ENCODE measurements around the gene GRID2.

The GRID2 gene

DNA sequence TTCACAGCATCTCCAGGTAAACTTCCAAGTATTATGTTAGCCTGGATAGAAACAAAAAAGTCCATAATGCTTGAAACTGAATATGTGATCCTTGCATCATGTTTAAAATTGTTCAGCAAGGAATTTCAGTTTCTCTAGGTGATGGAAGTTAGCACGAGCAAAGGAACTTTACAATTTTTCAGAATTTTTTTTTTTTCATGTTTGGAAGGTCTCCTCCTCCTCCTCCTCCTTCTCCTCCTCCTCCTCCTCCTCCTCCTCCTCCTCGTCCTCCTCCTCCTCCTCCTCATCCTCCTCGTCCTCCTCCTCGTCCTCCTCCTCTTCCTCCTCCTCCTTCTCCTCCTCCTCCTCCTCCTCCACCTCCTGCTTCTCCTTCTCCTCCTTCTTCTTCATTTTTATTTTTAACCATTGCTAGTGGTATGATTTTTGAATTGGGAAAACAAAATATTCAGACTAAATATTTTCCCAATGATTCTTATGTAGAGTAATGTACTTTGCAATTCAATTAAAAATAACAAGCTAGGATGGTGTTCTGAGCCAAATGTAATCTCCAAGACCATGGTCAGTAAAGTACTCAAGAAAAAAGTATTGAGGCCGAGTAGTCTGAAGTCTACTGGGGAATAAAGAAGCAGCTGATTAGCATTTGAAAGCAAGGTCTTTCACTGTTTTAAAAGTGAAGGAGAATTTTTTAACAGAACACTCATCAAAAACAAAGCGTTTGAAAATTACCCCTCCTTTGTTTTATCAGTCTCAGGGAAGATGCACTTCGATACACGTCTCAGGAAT, 1103.9 kb downstream of the GRID2 start:
- no peak for DNase-seq (ENCODE audit: low read depth in 3 of 3)

DNA sequence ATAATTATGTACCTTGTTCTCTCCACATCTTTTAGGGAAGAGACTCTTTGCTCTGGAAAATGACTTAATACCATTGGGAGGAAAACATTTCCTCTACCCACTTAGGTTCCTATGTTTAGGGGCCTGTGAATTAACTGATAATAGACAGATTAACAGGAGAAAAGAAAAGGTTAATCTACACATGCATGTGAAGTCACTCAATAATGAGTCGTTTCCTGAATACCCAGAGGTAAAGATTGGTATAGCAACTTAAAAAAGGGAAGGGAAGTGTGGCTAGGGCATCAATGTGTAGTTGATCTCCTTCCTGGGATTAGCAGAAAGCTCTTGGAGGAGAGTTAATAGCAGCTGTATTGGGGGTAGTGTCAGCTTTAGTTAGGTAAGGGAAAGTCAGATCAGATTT, 1105.3 kb downstream of the GRID2 start:
- no peak for DNase-seq (ENCODE audit: low read depth in 3 of 3)

DNA sequence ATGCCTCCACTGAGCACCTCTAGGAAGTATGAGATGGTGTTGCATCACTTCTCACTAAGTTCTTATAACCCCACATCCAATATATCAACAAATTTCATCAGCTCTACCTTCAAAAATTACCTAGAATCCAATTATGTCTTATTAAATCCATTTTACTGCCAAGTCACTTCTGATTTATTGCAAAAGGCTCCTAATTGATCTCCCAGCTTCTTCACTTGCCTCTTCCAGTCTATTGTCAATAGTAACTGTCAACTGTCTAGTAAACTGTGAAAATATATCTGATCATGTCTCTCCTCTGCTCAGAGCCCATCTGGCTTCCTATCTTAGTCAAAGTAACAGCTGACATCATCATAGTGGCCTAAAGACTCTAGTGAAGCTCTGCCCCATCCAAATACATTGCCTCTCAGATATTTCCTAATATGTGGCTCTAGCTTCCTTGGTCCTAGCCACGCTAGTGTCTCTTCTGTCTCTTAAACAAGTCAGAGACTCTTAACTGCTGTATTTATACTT, 1110.3 kb downstream of the GRID2 start:
- no peak for DNase-seq (ENCODE audit: low read depth in 3 of 3)

DNA sequence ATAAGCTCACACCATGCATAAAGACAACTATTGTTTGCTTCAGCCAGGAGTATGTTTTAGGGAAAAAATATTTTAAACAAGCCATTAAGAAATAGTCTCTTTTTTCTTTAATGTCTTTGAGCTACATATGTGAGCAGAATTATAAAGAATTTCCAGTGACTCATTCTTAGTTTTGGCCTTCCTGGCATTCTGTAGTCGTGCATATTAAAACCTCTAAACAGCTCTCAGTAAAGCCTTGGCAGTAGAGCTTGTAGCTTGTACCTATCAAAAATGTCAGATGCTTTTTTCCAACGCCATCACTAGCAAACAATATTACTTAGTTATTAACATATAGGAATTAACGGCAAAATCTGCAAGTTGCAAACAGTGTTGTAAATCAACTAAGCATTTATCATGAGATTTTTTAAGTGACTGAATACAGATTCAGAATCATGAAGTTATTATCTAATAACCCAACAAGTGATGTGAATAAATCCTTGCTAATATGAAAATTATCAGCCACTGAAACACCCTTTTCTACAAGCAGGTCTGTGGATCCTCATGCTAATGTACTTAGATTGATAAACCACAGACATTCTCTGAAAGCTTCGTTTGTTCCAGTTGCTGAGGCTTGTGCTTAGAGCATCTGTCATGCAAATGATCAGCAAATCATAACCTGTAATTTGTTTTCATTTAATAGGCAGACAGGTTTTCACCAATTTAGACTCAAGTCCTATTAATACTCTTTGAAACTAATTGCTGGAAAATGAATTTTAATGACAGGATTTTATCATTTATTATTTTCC, 1112.8 kb downstream of the GRID2 start:
- DNase-seq (ENCODE audit: low read depth in 3 of 3) = no peak

DNA sequence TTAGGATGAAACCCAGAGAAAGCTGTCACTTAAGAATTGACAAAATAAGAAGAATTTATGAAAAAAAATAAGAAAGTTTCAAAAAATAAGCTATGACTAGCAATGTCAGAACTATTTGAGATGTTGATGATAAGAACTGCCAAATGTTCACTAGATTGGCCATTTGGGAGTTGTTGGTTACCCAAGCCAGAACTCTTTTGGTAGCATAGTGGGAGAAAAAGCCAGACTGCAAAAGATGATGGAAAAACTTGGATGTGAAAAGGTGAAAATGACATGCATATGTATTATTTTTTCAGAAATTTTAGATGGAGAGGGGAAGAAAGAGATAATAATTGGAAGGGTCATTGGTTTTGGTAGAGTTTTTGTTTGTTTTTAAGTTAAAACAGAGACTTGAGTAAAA, 1127.6 kb downstream of the GRID2 start:
- DNase-seq (ENCODE audit: low read depth in 3 of 3) = no peak

DNA sequence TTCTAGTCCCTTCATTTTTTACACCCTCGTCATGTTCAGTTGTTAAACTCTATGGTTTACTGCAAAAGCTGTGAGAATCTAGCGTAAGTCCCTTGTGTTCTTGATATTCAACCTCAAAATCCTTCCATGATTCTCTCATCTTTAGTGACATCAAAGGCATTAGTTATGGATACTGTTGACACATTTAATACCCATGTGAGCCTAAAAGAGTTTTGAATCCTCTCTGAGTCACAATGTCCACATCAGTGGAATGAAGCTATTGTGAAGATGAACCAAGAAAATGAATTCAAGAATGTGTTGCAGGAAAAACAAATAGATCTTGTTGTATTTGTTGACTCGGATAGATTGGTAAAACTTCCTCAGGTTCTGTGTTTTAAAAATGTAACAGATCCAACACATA, 1130.1 kb downstream of the GRID2 start:
- DNase-seq (ENCODE audit: low read depth in 3 of 3) = no peak

DNA sequence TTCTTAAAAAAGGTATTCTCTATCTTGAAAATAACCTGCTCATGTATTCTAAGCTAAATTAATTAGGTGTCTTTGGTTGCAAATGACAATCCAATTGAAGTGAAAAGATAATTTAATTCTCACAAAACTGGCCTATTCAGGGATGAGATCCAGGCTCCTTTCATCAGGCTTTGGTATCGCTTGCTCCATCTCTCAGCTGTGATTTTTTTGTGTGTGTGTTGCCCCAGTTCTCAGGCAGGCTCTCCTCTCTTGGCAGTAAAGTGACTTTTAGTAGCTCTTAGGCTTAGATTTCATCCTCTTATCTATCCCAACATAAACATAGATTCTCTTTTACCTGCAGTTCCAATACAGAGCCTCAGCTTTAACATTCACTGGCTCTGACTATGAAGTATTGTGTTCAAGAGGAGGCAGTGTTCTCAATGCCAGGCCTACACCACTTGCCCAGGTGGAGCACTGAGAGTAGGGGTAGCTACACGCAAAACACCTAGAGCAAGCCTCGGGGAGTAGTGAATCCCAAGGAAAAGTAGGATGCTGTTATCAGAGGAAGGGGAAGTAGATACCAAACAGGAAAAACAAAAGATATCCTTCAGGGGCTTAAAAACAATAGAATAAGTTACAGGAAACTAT, 1132.3 kb downstream of the GRID2 start:
- DNase-seq (ENCODE audit: low read depth in 3 of 3) = no peak

DNA sequence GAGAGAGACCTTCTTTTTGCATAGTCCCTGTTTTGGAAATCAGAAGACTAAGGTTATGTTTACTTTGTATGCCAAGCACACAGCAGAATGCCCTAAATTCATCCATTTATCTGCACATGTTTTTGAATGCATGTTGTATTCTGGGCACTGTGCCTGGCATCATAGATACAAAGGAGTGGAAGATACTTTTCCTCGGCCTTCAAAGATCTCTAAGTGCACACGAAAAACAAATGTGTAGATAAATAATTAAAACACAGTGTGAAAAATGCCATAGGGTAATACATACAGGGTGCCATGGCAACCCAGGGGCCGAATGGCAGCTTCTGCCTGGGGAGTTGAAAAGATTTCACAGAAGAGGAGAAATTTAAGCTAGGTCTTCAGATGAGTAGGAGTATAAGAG, 1134.2 kb downstream of the GRID2 start:
- no peak for DNase-seq (ENCODE audit: low read depth in 3 of 3)

DNA sequence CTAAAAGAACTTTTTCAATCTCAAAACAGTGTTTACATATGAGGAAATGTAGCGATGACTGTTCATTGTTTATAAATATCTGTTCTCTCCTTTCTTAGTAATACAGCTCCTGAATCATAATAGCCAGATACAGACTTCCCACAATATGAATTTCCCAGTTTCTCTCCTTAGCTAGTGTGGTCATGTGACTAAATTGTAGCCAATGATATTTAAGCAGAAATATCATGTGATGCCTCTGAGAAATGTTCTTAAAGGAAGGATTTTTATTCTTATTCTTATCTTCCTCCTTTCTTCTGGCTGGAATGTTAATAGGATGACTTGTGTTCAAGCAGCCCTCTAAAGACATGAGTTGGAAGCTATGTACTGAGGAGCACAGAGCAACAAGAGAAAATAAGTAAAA, 1141.1 kb downstream of the GRID2 start:
- DNase-seq (ENCODE audit: low read depth in 3 of 3) = no peak

DNA sequence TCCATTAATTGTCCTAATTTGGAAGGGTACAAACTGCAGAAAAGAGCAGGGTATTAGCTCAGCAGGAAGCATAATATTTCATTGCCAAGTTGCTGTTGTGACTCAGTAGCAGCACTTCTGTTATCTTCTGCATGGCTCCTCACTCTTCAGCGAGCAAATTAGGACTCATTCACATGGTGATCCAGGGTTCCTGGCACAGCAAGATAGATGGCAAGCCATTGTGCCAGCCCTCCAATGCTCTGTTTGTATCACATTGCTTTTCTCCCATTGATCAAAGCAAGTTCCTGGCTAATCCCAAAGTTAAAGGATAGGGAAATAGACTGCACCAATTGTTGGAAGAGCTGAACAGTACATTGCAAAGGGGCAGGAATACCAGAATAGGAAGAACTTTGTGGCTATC, 1142.3 kb downstream of the GRID2 start:
- DNase-seq (ENCODE audit: low read depth in 3 of 3) = no peak

DNA sequence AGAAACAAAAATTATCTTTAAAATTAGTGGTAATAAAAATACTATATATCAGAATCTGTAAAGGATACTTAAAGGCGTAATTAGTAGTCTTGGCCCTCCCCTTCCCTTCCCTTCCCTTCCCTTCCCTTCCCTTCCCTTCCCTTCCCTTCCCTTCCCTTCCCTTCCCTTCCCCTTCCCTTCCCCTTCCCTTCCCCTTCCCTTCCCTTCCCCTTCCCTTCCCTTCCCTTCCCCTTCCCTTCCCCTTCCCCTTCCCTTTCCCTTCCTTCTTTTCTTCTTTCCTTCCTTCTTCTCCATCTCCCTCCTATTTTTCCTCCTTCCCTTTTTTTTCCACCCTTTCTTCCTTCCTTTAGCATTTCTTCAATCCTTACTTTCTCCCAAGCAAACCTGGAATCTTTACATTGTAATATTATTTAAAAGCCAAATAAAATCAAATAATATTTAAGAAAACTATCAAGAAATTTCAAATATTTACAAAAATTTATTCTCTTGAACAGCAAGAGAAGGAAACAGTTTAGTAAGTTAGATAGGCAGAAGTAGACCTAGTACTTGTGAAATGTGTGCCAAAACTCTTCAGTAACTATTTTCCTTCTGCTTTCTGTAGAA, 1145.0 kb downstream of the GRID2 start:
- DNase-seq (ENCODE audit: low read depth in 3 of 3) = no peak

DNA sequence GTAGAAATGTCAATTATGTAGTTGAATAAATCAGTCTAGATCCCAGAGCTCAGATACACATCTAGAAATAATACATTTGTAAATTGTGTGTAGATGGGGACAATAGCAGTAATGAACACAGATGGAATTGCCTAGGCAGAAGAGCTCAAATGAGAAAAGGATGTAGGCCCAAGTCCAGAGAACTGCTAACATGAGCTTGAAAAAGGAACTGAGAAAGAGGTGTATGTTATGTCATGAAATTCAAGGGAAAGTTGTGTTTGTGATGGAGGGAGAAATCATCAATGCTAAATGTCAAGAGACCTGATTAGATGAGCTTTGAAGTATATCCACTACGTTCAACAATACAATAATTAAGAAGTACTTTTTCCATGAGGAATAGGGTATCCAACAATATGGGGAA, 1148.2 kb downstream of the GRID2 start:
- DNase-seq (ENCODE audit: low read depth in 3 of 3) = no peak

DNA sequence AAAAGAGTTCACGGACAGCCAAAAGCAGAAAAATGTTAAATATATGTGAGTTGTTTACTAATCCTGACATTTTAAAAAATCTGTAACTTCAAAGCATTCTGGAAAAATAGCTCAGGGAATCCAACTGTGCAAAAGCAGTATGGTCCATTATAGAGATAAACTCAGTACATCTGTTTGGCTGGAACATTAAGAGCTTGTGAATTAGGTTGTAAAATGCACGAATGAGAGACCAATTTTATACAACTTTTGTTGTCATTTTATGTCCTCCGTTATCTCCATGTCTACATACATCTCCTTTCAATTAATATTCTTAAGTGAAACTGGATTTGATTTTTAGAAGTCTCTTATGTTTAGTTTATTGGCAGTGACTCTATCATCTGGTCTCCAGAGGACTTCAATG, 1157.8 kb downstream of the GRID2 start:
- DNase-seq (ENCODE audit: low read depth in 3 of 3) = no peak

DNA sequence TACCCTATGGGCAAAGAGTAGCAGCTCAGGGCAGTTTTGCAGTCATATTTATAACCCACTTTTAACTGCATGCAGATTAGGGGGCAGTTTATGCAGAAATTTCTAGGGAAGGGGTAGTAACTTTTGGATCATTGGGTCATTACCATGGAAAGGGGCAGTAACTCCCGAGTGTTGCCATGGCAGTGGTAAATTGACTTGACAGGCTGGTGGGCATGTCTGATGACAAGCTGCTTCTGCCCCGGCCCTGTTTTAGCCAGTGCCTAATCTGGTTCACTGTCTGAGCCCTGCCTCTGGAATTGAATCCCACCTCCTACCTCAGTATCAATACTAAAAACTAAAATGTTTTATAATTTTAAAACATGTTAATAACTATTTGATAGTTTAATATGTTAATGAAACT, 1162.7 kb downstream of the GRID2 start:
- DNase-seq (ENCODE audit: low read depth in 3 of 3) = no peak

DNA sequence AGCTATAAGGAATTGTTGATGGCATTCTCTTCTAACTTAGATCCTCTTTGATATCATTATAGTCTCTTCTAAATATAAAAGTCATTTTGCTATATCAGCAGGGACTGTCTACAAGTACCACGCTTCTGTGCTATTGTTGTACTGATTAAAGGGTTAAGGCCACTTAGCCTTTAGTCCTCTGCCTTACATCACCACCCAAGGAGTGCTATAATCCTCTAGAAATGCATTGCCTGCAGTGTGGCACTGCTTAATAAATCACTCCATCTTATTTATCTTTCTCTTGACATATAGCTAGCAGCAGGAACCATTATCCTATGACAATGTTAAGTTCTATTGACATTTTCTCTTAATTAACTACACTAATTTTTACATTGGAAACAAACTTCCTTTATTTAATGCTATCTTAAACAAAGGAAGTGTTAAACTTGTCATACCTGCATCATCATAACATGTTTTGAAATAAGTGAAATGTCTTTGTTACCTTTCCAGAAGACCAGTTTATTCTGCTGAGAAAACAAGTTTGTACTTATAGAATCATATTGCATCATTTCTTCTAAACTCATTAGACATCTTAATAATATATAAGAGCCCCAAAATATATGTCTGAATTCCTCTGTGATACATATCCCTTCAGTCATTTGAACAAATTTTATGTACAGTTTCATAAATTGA, 1163.9 kb downstream of the GRID2 start:
- no peak for DNase-seq (ENCODE audit: low read depth in 3 of 3)

DNA sequence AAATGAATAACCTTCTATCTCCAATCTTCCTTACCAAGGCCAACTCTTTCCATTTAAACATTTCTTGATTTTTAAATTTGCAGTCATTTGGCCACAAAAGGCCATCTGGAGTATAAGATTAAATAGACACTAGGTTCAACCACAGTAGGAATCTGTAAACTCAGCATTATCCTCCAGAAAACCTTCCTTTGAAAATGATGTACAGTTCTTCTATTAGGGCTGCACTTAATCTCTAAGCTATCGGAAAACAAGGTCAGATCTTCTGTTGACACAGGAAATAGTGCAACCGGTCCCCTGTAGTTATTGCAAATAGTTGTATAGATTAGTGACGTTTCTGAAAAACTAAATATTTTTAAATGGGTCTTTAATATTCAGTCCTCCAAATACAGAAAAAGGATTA, 1165.8 kb downstream of the GRID2 start:
- DNase-seq (ENCODE audit: low read depth in 3 of 3) = no peak

DNA sequence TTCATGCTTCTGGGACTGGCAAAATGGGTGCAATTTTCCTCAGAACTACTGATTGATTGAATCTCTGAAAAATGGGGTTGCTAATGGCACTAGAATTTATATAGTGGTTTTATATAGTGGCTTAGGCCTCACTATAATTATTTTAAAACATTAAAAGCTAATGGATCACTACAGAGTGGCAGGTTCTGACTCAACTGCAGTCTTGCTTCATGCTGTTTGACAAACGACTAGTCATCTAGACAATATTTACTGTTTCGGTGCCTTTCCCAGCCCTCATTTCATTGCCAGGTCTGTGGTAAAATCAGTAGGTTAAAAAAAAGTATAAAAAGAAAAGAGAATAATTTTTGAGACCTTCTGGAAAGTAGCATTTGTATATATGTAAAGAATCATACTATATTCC, 1172.0 kb downstream of the GRID2 start:
- DNase-seq (ENCODE audit: low read depth in 3 of 3) = no peak

DNA sequence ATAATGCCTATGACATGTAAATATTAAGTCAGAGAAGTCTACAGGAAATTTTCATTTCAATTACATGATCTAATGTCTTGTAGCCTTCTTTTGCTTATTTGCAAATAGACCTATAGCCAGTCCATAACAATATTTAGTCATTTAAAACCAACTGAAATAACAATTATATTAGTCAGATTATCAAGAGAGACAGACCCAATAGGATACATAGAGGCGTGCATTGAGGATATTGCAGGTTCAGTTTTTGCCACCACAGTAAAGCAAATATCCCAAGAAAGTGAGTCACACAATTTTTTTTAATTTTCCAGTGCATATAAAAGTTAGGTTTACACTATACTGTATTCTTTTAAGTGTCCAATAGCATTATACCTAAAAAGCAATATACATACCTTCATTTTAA, 1175.0 kb downstream of the GRID2 start:
- no peak for DNase-seq (ENCODE audit: low read depth in 3 of 3)

DNA sequence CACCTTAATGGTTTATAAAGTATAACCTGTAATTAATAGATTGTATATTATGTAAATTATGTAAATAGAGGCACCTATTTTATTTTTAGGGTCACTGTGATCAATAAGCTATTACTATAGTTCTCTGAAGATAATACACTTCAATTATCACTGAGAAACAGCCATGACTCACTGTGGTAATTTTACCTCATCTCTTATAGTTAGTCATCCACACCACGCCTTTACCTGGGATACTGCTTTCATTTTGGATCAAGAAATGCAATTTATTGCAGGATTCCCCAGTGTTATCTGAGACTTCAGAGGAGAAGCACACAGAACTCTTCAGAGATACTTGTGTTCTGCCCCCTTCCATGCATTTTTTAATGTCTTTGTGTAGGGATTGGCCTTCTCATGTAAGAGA, 1176.7 kb downstream of the GRID2 start:
- DNase-seq (ENCODE audit: low read depth in 3 of 3) = no peak

DNA sequence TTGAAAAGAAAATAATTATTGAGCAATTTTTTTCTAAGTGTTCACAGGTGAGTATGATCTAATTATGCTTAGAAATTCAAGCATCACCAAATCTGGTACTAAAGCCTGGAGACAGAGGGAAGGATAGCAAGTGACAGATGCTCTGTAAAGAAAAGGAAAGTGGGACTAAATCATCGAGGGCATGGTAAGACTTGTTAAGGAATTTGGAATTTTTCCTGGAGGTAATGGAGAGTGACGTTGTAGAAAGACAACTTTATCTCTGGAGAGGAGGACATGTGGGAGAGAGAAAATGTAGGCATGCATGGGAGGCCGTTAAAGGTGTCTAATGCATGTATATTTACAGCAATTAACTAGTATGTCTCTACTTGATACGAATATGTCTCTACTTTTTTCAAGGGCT, 1191.6 kb downstream of the GRID2 start:
- no peak for DNase-seq (ENCODE audit: low read depth in 3 of 3)

DNA sequence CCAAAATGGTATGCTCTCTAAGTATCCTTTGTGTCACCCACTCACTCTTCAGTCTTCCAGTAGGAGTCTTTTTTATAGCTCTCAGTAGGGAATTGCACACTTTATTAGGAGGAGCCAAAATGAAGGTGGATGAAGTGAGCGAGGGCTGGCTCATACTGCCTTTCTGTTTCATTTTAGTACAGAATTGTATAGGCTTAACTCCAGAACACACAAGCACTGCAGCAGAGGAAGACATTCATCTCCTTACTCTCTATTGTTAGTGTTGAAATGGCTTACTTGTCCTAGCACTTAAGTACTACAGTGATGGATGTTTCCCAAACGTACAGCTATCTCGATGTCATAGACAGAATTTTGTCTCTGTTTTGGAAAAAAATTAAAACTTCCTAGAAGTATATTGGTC, 1197.5 kb downstream of the GRID2 start:
- DNase-seq (ENCODE audit: low read depth in 3 of 3) = no peak

DNA sequence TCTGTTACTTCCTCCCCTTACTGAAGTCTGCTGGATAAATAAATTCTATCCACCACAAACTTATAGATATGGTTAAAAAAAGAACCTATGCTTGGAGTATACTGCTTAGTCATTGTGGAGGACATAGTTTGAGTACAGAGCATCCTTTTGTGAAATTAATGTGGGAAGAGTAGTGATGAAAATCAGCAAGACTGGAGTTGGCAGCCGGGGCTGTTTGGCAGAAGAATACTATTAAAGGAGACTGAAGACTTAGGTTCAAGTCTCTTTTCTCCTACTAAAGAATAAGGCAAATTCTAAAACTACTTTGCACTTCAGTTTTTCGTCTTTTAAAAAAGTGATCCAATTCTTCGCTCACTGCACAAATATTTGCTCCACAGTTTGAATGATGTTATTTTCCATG, 1198.2 kb downstream of the GRID2 start:
- no peak for DNase-seq (ENCODE audit: low read depth in 3 of 3)
